GM21528 (cell line): ENCODE results near the gene ESR1.
"Not testable (repeated sequence)": the region's sequence is repeated elsewhere in the genome, so short reads cannot be mapped to it uniquely, and the experiment has no call there.

Source experiments
- ATAC-seq: cut with Tn5 transposase; IDR thresholded peaks from one replicate; pipeline ENCODE4 v1.9.1; 2021; ENCODE audit warnings: mild to moderate bottlenecking, moderate library complexity; ENCODE audit not compliant: unreplicated experiment, low FRiP score

The ESR1 gene

DNA sequence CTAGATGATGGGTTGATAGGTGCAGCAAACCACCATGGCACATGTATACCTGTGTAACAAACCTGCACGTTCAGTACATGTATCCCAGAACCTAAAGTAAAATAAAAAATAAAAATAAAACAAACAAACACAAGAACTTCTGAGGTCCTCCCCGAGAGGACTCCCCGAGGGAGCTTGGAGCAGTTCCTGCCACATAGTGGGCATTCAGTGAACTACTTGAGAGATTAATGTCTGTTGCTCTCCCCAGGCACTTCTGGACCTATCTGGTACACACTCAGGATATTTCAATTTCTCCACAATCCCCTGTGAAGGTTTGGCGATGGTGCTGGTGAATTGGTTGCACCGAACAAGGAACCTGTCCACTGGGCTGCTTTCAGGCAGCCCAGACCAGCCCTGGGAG lies 311.2 kb downstream of the ESR1 start:
- no peak for ATAC-seq

GRCh38 chr6:152119831-152120230 lies 312.3 kb downstream of the ESR1 start:
- ATAC-seq: no peak

DNA sequence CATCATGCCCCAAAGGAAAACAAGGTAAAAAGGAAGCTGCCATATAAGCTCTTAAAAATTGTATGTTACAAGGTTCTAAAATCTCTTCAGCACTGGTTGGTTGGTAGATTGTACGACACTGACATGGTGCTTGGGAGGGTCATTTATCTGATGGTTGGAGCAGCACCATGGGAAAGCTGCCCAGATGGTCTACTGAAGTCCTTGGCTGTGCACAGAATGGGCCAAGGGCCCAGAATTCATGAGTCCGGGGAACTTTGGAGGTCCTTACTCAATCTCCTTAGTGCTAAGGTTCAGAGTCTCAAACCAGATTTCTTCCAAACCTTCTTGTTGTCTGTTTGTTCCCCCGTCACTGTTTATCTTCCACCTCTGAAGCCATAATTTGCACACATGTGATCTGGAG lies 314.4 kb downstream of the ESR1 start:
- no peak for ATAC-seq

- no peak for ATAC-seq
Observed at GRCh38 chr6:152122434-152122833, 315.0 kb downstream of the ESR1 start.

DNA sequence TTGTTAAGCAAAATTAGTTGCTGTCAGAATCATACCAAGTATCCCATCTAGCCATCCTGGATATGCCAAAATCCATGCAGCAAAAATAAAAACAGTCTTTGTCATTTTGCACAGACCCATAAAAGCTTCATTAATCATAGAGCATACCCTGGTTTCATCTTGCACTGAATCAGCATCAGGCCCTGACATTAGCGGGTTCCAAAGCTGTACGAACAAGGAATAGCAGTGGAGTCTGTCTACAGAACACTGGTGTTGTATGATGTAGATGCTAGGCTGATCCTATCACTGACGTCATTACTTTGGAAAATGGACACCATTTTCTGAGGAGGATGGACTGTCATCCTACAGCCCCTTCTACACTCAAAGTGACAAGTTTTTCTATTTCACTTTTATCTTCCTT lies 315.6 kb downstream of the ESR1 start:
- ATAC-seq: no peak

GRCh38 chr6:152124429-152125074 lies 317.1 kb downstream of the ESR1 start:
- ATAC-seq: peak; percentile 63

DNA sequence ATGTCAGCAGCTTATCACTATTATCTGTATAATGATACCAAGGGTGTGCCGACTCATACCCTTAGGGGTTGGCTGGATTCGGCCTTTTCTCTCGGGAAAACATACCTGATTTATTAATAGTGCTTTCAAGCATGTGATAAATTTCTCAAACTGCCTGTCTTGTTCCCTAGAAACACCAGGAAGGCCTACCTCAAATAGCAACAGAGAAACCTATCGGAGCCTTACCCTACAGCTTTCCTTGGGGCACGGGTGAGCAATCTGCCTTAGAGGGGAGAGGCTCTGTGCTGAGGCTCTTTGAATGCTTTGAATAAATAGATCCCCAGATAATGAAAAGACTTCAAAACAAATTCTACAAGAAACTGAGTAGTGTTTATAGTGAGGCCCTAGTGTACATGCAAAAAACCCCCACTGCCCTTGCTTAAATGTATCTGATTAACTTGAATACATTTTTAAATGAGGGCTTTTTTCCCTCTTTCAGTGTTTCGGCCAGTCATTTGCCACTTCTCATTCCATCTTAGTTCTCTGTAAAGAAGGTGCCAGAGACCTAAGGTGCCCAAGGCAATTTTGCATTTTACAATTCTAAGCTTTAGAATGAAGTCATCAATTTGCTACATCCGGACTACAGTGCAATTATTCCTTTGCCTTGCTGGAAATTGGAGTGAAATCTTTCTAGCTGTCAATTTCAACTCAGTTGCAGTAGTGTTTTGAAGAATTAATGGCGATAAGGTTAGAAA lies 320.1 kb downstream of the ESR1 start:
- no peak for ATAC-seq

DNA sequence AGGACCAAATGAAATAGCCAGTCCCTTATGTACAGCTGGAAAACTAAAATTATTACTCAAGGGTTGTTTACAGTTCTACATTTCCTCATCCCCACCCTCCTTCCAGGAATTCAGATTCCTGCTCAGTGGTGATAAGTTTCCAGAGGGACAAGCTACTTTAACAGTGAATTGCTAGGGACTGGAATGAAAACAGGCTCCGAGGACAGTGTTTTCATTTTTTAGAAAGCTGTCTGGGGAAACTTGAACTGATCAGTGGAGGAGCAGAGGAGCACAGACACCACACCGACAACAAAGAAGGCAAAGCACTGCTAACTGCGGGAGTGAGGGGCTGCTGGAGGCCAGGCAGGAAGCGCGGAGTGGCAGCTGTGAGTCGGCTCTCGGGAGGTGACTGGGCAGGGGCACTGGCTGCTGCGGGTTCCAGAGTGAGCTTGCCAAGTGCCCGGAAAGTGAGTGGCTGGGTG lies 322.2 kb downstream of the ESR1 start:
- no peak for ATAC-seq

DNA sequence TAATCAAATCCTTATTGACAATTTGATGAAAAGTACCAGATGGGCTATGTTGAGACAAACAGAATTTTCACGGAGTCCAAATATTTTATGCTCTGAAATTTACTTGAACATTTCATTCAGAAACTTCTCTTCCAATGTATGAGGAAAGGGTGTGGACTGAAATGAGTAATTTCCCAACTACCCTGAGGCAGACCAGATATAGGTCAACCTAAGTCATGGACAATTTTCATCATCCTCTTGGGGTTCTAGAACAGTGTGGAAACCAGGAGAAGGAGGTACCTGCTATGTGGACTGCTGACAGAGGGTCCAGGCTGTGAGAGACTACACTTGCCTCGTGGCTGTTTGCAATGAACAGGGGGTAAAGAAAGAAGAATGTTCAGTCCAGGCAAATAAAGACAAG lies 323.0 kb downstream of the ESR1 start:
- no peak for ATAC-seq

GRCh38 chr6:152135755-152136448 lies 328.4 kb downstream of the ESR1 start:
- ATAC-seq: no peak

- ATAC-seq: no peak
Observed at GRCh38 chr6:152136449-152136825, 329.0 kb downstream of the ESR1 start.

DNA sequence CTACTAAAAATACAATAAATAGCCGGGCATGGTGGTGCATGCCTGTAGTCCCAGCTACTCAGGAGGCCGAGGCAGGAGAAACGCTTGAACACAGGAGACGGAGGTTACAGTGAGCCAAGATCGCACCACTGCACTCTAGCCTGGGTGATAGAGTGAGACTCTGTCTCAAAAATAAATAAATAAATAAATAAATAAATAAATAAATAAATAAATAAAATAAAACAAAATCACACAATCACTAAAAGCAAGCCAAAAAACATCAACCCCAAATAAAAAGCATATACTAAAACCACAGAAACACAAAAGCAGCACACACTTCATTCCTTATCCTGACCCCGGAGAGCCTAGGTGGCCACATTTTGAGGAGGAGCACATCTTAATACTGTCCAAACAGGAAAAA lies 330.9 kb downstream of the ESR1 start:
- ATAC-seq: not testable (repeated sequence)

DNA sequence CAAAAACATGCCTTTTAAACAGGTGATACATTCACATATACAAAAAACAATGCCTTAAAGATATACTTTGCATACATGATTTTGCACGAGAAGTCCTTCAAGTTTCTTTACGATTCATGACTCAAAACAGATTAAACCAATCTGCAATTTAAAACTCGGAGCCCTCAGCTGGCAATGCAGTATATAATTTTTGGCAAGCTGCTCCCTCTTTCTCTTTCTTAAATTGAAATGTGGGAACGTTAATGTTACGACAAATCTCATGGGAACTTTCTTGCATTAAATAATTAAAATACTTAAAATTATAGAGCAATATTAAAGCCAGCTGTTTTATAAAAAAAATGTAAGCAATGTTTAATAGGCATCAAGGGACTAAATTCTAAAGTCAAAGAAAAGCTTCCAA lies 334.6 kb downstream of the ESR1 start:
- ATAC-seq: no peak

GRCh38 chr6:152143359-152143758 lies 335.9 kb downstream of the ESR1 start:
- no peak for ATAC-seq

DNA sequence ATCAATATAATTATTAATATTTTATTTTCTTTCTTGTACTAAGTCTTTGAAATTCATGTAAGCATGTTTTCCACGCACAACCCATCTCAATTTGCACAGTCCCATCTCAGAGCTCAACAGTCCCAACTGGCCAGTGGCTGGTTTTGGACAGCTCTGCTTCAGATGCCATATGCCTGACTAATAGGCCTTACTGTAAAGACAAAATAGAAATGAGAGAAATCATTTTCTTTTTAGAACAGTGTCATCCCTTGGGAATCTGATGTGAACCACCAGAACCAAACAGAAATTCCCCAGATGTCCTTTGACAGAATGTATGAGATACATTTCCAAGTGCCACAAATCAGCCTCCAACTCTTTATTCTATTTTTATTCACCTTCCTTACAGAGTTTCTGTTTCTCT lies 338.9 kb downstream of the ESR1 start:
- ATAC-seq: no peak

- ATAC-seq: no peak
Observed at GRCh38 chr6:152147269-152147668, 339.8 kb downstream of the ESR1 start.

- ATAC-seq: no peak
Observed at GRCh38 chr6:152148412-152148811, 340.9 kb downstream of the ESR1 start.

DNA sequence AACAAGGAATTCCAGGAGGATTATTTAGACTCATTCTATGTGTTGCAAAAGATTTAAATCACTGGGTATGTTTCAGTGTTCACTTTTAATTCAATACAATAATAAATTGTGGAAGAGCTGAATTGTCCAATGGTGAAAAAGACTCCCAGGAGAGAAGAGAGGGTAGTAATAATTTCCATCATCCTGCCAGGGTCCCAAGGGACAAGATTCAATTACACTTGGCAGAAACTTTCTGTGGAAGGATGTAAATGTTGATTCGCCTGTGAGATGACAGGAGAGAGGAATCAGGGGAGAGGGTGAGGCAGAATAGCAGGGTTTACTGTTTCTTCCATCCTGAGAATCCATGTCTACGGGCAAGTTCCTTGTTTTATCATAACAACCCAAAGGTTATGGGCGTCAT lies 342.7 kb downstream of the ESR1 start:
- no peak for ATAC-seq

DNA sequence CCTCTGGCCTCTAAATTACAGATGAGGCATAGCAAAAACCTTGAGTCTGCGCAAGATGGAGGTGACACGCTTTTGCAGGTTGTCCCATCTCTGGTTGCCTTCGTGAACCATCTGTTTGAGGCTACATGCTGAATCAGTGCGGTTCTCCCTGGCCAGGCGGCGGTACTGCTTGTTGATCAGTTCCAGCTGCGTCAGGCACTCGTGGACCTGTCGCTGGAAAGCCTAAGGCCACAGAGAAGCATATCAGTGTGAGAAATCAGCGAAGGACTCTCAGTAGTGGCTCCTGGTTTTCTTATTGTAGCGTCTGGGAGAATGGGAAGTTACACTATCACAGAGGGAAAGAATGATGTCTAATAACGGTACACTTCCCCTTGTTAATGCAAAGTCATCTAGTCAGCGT lies 344.4 kb downstream of the ESR1 start:
- ATAC-seq: no peak

DNA sequence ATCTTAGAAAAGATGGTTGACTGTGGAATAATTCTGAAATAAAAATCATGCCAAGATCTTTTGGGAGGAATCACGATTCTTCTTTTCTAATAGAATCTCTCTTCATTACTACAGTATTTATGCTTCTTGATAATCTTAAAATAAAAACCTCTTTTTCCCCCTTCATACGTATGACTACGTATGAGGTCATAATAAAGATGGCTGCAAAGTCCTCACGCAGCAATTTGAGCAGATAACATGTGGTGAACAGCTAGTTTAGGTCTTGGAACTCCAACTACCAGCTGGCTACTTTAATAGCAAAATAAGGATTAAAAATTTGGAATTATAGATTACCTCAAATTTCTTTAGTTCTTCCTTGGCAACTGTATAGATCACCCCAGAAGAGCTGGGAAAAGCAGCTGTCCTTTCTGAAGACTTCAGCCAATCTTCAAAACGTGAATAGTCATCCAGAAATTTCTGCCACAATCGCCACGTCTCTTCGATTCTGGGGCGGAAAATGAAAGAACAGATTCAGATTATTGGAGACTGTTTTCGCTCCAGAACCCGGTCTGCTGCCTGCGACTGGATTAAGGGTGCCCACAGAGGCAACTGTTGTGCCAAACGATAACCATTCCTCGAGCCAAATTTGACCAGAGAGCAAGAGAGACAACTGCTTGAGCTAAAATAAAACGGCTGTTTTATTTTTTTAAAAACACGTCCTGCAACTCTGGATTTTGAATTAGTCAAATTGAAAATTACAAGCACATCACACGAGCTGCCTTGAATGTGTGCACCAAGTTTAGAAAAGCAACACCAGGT lies 347.3 kb downstream of the ESR1 start:
- no peak for ATAC-seq

GRCh38 chr6:152155792-152156191 lies 348.3 kb downstream of the ESR1 start:
- ATAC-seq: no peak
